Choroid plexus epithelial cell (primary cell): ENCODE data around the gene BMP5.

ENCODE experiments used
- DNase-seq: peaks from one replicate; pipeline ENCODE4 v3.0.0-alpha.2; 2010; ENCODE audit warnings: low read depth
- H3K4me3 ChIP-seq: 2 replicates; pipeline ENCODE4 v1.5.1; 2011; ENCODE audit warnings: low read depth, mild to moderate bottlenecking, control low read depth, low read length, moderate library complexity
- CTCF ChIP-seq: conservative IDR thresholded peaks from 2 replicates; pipeline ENCODE4 v1.5.1; 2011; ENCODE audit warnings: low read depth, mild to moderate bottlenecking, control low read depth, inconsistent platforms, low read length, moderate library complexity

The BMP5 gene

GRCh38 chr6:55818482-55818881, 56.9 kb downstream of the BMP5 start:
- TF ChIP-seq CTCF, result no peak
- H3K4me3 ChIP-seq, result no peak overlapping the region
- peak; percentile 70 for DNase-seq

GRCh38 chr6:55812509-55812908, 62.9 kb downstream of the BMP5 start:
- no peak overlapping the region for H3K4me3 ChIP-seq
- DNase-seq, result no peak
- no peak for TF ChIP-seq CTCF

GRCh38 chr6:55811074-55811473, 64.3 kb downstream of the BMP5 start:
- no peak for TF ChIP-seq CTCF
- no peak for DNase-seq

GRCh38 chr6:55802259-55802658, 73.1 kb downstream of the BMP5 start:
- DNase-seq, result no peak
- H3K4me3 ChIP-seq, result no peak overlapping the region
- TF ChIP-seq CTCF, result no peak

More at GRCh38 chr6:55811074-55811473, 64.3 kb downstream of the BMP5 start:
- no peak overlapping the region for H3K4me3 ChIP-seq

GRCh38 chr6:55798571-55798970, 76.8 kb downstream of the BMP5 start:
- no peak for DNase-seq
- no peak overlapping the region for H3K4me3 ChIP-seq
- TF ChIP-seq CTCF, result no peak

GRCh38 chr6:55794136-55794812, 81.1 kb downstream of the BMP5 start:
- no peak for TF ChIP-seq CTCF
- H3K4me3 ChIP-seq, result no peak overlapping the region
- DNase-seq, result peak; percentile 55

- DNase-seq, result no peak
- no peak for TF ChIP-seq CTCF
- no peak overlapping the region for H3K4me3 ChIP-seq
Measured at GRCh38 chr6:55785273-55785672, 90.1 kb downstream of the BMP5 start.
